ENCODE data around the gene TAB2. TPM values are rescaled to one million over a fixed set of nuclear protein-coding genes. Genes with fewer than 3 reads are reported as not detected.
A peak's percentile ranks its signal among the peaks of the same experiment; 100 is the strongest.

TAB2 gene
- total and polyA plus RNA-seq, 7 donors: 35.9 to 86.0 (median 56.5) TPM

DNA sequence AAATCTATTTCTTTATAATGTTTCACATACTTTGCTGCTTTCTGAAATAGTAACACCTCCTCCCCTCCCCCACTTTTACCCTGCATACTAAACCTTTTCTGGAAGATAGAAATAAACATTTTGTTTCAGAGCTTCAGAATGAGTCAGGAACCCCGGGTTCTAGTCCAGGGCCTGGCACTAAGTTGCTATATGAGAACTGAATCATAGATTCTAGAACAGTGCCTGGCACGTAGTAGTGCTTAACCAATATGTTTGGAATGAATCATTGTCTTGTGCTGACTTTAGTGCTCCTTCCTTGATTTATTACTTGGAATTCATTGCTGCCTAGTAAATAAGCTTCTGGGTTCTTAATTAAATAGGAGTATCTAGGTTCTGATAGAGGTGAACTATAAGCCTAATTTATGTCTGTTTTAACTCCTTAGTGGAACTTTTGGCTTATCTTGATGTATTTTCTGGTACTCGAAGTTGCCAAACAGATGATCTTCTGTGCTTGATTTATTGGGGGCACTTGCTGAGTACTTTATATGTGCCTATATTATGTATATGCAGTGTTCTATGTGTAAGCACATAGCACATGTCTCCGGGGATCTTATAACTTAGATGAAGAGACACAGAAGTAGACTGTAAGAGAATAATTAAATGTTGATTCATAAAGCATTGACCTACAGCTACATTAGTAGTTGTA, 18.6 kb downstream of the TAB2 start:
- peak; percentile 29 to 55 for DNase-seq
- WGBS, 3 donors: 49 to 62% (median 52%) methylated on average over 4 of the region's 4 CpGs
- Histone ChIP-seq H3K27ac (peak overlapping the region; percentile 78), H3K4me3 (peak overlapping the region; percentile 37), H3K27me3 (ENCODE audit: insufficient read depth in 3 of 3, low read length in 2 of 3) (no peaks in the 10 kb centered on the region), H3K9me3 (no peaks in the 10 kb centered on the region), H3K4me1 (peaks cover 85% of the 10 kb centered on the region), H3K36me3 (ENCODE audit: insufficient read depth in 1 of 2, low read depth in 1 of 2) (no peaks in the 10 kb centered on the region)
- intact Hi-C loops (cut with DNase I): no loop called here
- TF ChIP-seq, protein P1, sequence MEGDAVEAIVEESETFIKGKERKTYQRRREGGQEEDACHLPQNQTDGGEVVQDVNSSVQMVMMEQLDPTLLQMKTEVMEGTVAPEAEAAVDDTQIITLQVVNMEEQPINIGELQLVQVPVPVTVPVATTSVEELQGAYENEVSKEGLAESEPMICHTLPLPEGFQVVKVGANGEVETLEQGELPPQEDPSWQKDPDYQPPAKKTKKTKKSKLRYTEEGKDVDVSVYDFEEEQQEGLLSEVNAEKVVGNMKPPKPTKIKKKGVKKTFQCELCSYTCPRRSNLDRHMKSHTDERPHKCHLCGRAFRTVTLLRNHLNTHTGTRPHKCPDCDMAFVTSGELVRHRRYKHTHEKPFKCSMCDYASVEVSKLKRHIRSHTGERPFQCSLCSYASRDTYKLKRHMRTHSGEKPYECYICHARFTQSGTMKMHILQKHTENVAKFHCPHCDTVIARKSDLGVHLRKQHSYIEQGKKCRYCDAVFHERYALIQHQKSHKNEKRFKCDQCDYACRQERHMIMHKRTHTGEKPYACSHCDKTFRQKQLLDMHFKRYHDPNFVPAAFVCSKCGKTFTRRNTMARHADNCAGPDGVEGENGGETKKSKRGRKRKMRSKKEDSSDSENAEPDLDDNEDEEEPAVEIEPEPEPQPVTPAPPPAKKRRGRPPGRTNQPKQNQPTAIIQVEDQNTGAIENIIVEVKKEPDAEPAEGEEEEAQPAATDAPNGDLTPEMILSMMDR (IDR thresholded peaks at IDR 0.05): no peak
- ATAC-seq: peak; percentile 88 to 97 (median 96)

DNA sequence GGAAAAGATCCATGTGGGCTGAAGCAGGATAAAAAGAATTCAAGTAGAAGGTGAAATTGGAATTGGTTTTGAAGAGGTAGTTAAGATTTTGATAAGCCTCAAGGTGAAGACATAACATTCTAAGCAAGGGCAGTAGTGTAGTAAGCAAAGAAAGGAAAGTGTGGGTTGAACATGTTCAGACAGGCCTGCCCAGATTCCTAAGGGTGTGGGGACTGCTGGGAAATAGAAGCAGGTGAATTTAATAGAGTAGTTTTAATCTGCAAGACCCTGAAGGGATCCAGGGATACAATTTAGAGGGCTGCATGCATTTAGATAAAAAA, 19.1 kb downstream of the TAB2 start:
- intact Hi-C loops (cut with DNase I): no loop called here
- Histone ChIP-seq H3K4me3 (peak overlapping the region; percentile 37), H3K4me1 (peaks cover 86% of the 10 kb centered on the region), H3K27me3 (ENCODE audit: insufficient read depth in 3 of 3, low read length in 2 of 3) (no peaks in the 10 kb centered on the region), H3K27ac (peak overlapping the region; percentile 78), H3K9me3 (no peaks in the 10 kb centered on the region), H3K36me3 (ENCODE audit: insufficient read depth in 1 of 2, low read depth in 1 of 2) (no peaks in the 10 kb centered on the region)
- DNase-seq (no peak), ATAC-seq (peak in 3 of 4 donors; percentile 45 to 89 (median 49))
- TF ChIP-seq, protein P1 (IDR thresholded peaks at IDR 0.05): no peak

DNA sequence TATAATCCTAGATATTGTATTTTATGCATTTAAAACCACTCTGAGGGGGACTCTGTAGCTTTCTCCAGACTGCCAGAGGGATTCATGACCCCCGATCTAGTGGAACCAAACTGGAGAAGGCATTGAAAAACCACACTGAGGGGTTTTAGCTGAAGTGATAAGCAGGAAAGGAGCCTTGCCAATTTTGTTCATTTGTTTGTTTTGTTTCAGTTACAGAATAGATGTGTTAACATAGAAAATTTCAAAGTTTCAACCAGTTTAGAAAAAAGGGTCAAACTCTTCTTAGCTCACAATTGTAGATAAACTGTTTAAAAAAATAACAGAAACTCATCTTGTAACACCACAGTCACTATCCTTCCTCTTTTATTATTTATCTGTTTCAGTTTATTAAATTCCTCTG, 19.8 kb downstream of the TAB2 start:
- TF ChIP-seq, protein P1 (IDR thresholded peaks at IDR 0.05): no peak
- ATAC-seq: no peak

DNA sequence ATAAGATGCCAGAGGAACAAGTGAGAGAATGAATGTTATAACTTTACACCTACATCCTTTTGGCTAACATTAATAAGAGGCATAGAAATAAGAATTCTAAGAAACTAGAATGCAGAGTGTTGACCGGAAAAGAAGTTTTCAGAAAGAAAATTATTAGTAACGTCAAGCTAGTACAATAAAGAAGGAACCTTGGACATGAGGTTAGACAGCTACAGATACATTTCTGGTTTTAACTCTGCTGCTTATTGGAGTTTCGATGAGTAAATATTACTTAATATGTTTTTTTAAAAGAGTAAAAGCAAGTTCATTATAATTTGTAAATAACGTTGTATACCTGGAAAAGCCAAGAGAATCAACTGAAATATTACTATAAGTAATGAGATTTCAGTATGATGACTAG, 22.7 kb downstream of the TAB2 start:
- Histone ChIP-seq H3K36me3 (ENCODE audit: insufficient read depth in 1 of 2, low read depth in 1 of 2) (no peaks in the 10 kb centered on the region), H3K9me3 (no peaks in the 10 kb centered on the region), H3K4me3 (no peak overlapping the region), H3K4me1 (peaks cover 64% of the 10 kb centered on the region), H3K27ac (no peak overlapping the region), H3K27me3 (ENCODE audit: insufficient read depth in 3 of 3, low read length in 2 of 3) (no peaks in the 10 kb centered on the region)
- no peak for DNase-seq
- ATAC-seq: no peak
- TF ChIP-seq, protein P1 (IDR thresholded peaks at IDR 0.05): no peak
- WGBS, 3 donors: 68 to 82% (median 68%) methylated on average over 4 of the region's 4 CpGs
- intact Hi-C loops (cut with DNase I): no loop called here

More for the DNA sequence above, 19.8 kb downstream of the TAB2 start:
- Histone ChIP-seq H3K9me3 (no peaks in the 10 kb centered on the region), H3K36me3 (ENCODE audit: insufficient read depth in 1 of 2, low read depth in 1 of 2) (no peaks in the 10 kb centered on the region), H3K27me3 (ENCODE audit: insufficient read depth in 3 of 3, low read length in 2 of 3) (no peaks in the 10 kb centered on the region), H3K4me1 (peaks cover 86% of the 10 kb centered on the region), H3K4me3 (no peak overlapping the region), H3K27ac (peak overlapping the region; percentile 78)
- DNase-seq: no peak
- 69 to 89% (median 76%) methylated on average over 1 of the region's 1 CpG for WGBS, 3 donors
- intact Hi-C loops (cut with DNase I): no loop called here

DNA sequence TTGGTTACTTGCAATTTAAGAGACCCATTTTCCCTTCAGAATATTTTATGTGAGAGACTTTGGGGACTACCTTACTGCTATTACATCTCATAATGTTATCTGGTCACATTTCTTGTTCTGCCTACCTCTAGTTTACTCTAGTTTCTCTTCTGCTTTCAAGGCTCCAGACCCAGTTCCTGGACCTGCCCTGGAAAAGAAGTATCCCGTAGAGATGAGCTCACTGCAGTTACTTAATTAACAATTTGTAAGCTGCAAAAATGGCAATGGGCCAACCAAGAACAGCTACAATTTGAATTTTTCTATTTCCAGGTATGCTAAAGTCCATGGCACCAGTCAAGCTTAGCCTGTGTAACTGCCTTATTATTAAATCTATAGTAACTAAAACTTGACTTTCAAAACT, 25.0 kb downstream of the TAB2 start:
- intact Hi-C loops (cut with DNase I): no loop called here
- DNase-seq: no peak
- no peak overlapping the region for H3K4me3 ChIP-seq
- H3K9me3 ChIP-seq: no peaks in the 10 kb centered on the region
- no peaks in the 10 kb centered on the region for H3K36me3 ChIP-seq (ENCODE audit: insufficient read depth in 1 of 2, low read depth in 1 of 2)
- 59 to 62% (median 62%) methylated on average over 1 of the region's 1 CpG for WGBS, 3 donors
- ATAC-seq: no peak
- TF ChIP-seq, protein P1 (IDR thresholded peaks at IDR 0.05): no peak
- H3K4me1 ChIP-seq: peaks cover 41% of the 10 kb centered on the region
- H3K27me3 ChIP-seq (ENCODE audit: insufficient read depth in 3 of 3, low read length in 2 of 3): no peaks in the 10 kb centered on the region
- H3K27ac ChIP-seq: no peak overlapping the region
